ENCODE results near the gene PRUNE2.

PRUNE2 gene

GRCh38 chr9:76902395-76902794 is 3.5 kb downstream of the PRUNE2 start:
- no peak overlapping the region for H3K4me3 ChIP-seq (ENCODE audit: low read depth, low read length)
- in situ Hi-C loops (cut with HindIII; ENCODE audit: low sequenced_read_pairs) = no loop called here

GRCh38 chr9:76901801-76902200 is 4.1 kb downstream of the PRUNE2 start:
- in situ Hi-C loops (cut with HindIII; ENCODE audit: low sequenced_read_pairs) = no loop called here
- no peak for TF ChIP-seq CTCF (IDR thresholded peaks at IDR 0.05; ENCODE audit: low read depth, low read length, missing control alignments)
- no peak overlapping the region for H3K4me3 ChIP-seq (ENCODE audit: low read depth, low read length)
- DNase-seq (ENCODE audit: low read depth) = no peak

More at GRCh38 chr9:76902395-76902794, 3.5 kb downstream of the PRUNE2 start:
- no peak for DNase-seq (ENCODE audit: low read depth)
- TF ChIP-seq CTCF (IDR thresholded peaks at IDR 0.05; ENCODE audit: low read depth, low read length, missing control alignments) = no peak

- H3K4me3 ChIP-seq (ENCODE audit: low read depth, low read length) = no peak overlapping the region
- in situ Hi-C loops (cut with HindIII; ENCODE audit: low sequenced_read_pairs) = no loop called here
- no peak for DNase-seq (ENCODE audit: low read depth)
- TF ChIP-seq CTCF (IDR thresholded peaks at IDR 0.05; ENCODE audit: low read depth, low read length, missing control alignments) = no peak
Measured at GRCh38 chr9:76900884-76901440, 5.0 kb downstream of the PRUNE2 start.

GRCh38 chr9:76898786-76899185 is 7.1 kb downstream of the PRUNE2 start:
- TF ChIP-seq CTCF (IDR thresholded peaks at IDR 0.05; ENCODE audit: low read depth, low read length, missing control alignments) = no peak
- no peak for DNase-seq (ENCODE audit: low read depth)
- H3K4me3 ChIP-seq (ENCODE audit: low read depth, low read length) = no peak overlapping the region
- in situ Hi-C loops (cut with HindIII; ENCODE audit: low sequenced_read_pairs) = no loop called here

- TF ChIP-seq CTCF (IDR thresholded peaks at IDR 0.05; ENCODE audit: low read depth, low read length, missing control alignments) = no peak
- no peak overlapping the region for H3K4me3 ChIP-seq (ENCODE audit: low read depth, low read length)
- in situ Hi-C loops (cut with HindIII; ENCODE audit: low sequenced_read_pairs) = no loop called here
- no peak for DNase-seq (ENCODE audit: low read depth)
Measured at GRCh38 chr9:76897804-76898525, 7.9 kb downstream of the PRUNE2 start.

- in situ Hi-C loops (cut with HindIII; ENCODE audit: low sequenced_read_pairs) = no loop called here
- no peak for TF ChIP-seq CTCF (IDR thresholded peaks at IDR 0.05; ENCODE audit: low read depth, low read length, missing control alignments)
- H3K4me3 ChIP-seq (ENCODE audit: low read depth, low read length) = no peak overlapping the region
- no peak for DNase-seq (ENCODE audit: low read depth)
Measured at GRCh38 chr9:76896035-76896434, 9.9 kb downstream of the PRUNE2 start.

Measured in astrocyte of the cerebellum (primary cell).